ENCODE measurements around the gene COMMD7. TPM values are rescaled to one million over a fixed set of nuclear protein-coding genes. Genes with fewer than 3 reads are reported as not detected.
A peak's percentile ranks its signal among the peaks of the same experiment; 100 is the strongest.

Gene COMMD7
- total RNA-seq, 1 donor from 2014 or later = 37.7 TPM

GRCh38 chr20:32686530-32687179 lies 56.6 kb downstream of the COMMD7 start:
- Mint-ChIP-seq H3K27ac (no peak overlapping the region), H3K27me3 (no peaks in the 10 kb centered on the region), H3K9me3 (no peaks in the 10 kb centered on the region), H3K4me3 (no peak overlapping the region), H3K4me1 (peaks cover 5% of the 10 kb centered on the region), H3K36me3 (ENCODE audit: low read depth) (no peaks in the 10 kb centered on the region)
- intact Hi-C loops (cut with micrococcal nuclease) = no loop called here
- no peak for DNase-seq

DNA sequence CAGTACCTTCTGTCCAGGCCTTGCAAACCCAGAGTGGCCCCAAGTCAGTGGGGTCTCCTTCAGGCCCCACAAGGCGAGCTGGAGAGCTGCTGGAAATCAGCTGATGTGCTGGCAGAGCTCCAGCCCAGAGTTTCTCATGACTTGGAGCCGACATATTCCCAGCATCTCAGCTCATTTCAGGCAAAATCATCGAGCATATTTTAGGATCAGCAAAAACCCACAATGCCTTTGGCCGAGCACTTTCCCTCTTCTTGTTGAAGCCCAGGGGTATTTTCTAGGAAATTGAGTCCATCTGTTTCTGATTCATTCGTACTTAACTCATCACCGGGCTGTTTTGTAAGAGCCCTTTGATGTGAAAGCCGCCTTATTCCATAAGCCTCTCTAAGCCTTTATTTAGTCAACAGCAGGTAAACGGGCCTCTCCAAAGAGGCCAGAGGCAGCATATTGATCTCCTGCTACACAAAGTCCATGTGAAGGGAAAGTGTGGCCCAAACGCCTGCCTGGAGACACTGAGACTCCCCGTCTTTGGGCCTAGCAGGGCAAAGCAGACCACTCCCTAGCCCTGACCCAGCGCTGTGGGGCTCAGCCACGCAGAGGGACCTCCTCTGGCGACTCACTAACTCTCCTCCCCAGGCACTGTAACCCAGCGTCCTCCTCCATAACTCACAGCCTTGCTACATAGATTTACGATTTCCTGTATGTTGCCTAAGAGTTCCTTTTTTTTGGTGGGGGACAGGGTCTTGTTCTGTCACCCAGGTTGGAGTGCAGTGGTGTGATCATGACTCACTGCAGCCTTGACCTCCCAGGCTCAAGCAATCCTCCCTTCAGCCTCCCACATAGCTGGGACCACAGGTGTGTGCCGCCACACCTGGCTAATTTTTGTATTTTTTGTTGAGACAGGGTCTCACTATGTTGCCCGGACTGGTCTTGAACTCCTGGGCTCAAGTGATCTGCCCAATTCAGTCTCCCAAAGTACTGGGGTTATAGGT lies 57.4 kb downstream of the COMMD7 start:
- no peak for DNase-seq
- H3K4me1 Mint-ChIP-seq = peaks cover 11% of the 10 kb centered on the region
- H3K27ac Mint-ChIP-seq = no peak overlapping the region
- intact Hi-C loops (cut with micrococcal nuclease) = no loop called here
- no peaks in the 10 kb centered on the region for H3K9me3 Mint-ChIP-seq
- no peaks in the 10 kb centered on the region for H3K27me3 Mint-ChIP-seq
- H3K36me3 Mint-ChIP-seq (ENCODE audit: low read depth) = no peaks in the 10 kb centered on the region
- H3K4me3 Mint-ChIP-seq = no peak overlapping the region

- peak overlapping the region; percentile 13 for H3K27ac Mint-ChIP-seq
- intact Hi-C loops (cut with micrococcal nuclease) = no loop called here
- DNase-seq = no peak
These were observed 60.7 kb downstream of the COMMD7 start for GRCh38 chr20:32682508-32682987.

GRCh38 chr20:32681175-32682084 lies 61.8 kb downstream of the COMMD7 start:
- intact Hi-C loops (cut with micrococcal nuclease) = no loop called here
- H3K27me3 Mint-ChIP-seq = no peaks in the 10 kb centered on the region
- peak; percentile 62 for DNase-seq
- H3K36me3 Mint-ChIP-seq (ENCODE audit: low read depth) = no peaks in the 10 kb centered on the region
- H3K9me3 Mint-ChIP-seq = no peaks in the 10 kb centered on the region
- H3K4me3 Mint-ChIP-seq = no peak overlapping the region
- peaks cover 12% of the 10 kb centered on the region for H3K4me1 Mint-ChIP-seq
- H3K27ac Mint-ChIP-seq = peak overlapping the region; percentile 56

More at GRCh38 chr20:32682508-32682987, 60.7 kb downstream of the COMMD7 start:
- H3K4me1 Mint-ChIP-seq = peaks cover 12% of the 10 kb centered on the region
- no peaks in the 10 kb centered on the region for H3K9me3 Mint-ChIP-seq
- H3K27me3 Mint-ChIP-seq = no peaks in the 10 kb centered on the region
- no peaks in the 10 kb centered on the region for H3K36me3 Mint-ChIP-seq (ENCODE audit: low read depth)
- no peak overlapping the region for H3K4me3 Mint-ChIP-seq

DNA sequence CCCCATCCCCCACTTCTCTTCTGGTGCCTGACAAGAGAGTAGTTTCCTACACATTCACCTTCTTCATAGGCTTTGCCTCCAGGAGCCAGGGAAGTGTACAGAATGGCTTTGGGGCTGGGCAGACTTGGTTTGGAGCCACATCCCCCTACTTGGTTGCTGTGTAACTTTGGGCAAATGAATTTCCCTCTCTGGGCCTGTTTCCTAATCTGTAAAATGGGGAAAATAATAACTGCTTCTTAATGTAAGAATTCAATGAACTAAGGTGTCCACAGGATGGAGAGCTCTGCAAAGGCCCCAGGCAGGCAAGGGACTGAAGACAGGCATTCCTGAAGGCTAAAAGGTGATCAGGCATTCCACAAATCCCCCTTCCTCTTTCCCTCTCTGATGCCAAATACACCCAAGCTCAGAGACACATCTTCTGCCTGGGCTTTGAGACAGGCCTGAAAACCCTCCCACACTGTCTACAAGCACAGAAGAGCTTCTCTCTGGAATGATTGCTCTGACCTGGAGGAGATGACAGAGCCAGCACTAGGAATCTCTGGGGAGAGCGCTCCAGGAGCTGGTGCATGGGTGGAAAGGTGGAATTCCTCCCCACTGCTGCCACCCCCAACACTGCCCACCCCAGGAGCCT lies 62.6 kb downstream of the COMMD7 start:
- H3K27ac Mint-ChIP-seq = peak overlapping the region; percentile 56
- intact Hi-C loops (cut with micrococcal nuclease) = no loop called here
- DNase-seq = no peak
- H3K4me1 Mint-ChIP-seq = peaks cover 12% of the 10 kb centered on the region
- H3K4me3 Mint-ChIP-seq = no peak overlapping the region
- H3K36me3 Mint-ChIP-seq (ENCODE audit: low read depth) = no peaks in the 10 kb centered on the region
- no peaks in the 10 kb centered on the region for H3K9me3 Mint-ChIP-seq
- H3K27me3 Mint-ChIP-seq = no peaks in the 10 kb centered on the region

DNA sequence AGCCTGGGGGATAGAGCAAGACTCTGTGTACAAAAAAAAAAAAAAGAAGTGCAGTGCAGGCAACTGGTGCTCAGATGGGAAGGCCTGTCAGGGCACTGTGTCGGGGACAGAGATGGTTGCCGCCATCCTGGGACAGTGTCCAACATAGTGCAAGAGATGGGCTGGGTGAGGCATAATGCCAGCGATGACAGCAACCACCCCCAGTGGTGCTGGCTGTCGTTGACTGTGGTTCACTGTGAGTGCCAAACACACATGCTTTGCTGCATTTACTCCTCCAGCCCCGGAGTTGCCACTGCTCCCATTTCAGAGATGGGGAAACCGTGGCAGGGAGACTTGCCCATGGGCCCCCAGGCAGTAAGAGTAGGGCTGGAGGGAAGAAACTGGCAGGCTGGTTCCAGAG lies 64.3 kb downstream of the COMMD7 start:
- intact Hi-C loops (cut with micrococcal nuclease) = no loop called here
- no peak for DNase-seq
- no peaks in the 10 kb centered on the region for H3K27me3 Mint-ChIP-seq

DNA sequence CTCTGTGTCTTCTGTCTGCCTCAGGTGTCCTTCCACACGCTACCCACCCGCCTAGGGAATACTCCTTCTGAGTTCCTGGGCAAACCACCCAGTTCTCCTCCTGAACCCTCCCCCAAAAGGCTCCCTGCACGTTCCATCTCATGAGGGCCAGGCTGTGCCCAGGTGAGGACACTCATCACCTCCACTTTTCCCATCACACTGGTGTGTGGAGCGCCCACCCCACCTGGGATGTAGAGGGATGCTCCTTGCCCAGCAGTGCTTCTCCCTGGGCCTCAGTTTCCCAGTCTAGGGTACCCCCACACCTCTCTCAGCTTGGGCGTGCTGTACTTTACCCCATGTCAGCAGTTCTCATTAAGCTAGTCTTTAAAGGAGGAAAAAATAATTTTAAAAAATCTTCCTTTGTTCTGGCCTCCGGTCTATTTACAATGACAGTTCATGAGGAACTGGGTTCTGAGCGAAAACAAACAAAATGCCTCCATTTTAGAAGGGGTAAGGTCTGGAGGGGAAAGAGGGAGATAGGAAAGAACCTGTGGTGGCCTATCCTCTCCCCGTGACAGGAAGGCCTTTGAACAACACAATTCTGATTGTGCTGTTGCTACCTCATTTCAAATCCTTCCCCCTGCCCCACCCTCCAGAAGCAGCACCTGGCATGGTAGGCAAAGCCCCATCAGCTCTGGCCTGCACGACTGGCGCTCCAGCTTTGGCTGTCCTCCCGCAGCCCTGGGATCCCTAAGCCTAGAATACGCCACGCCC lies 67.9 kb downstream of the COMMD7 start:
- intact Hi-C loops (cut with micrococcal nuclease) = no loop called here
- no peaks in the 10 kb centered on the region for H3K9me3 Mint-ChIP-seq

More for the DNA sequence above, 64.3 kb downstream of the COMMD7 start:
- Mint-ChIP-seq H3K27ac (no peak overlapping the region), H3K9me3 (no peaks in the 10 kb centered on the region), H3K4me3 (no peak overlapping the region), H3K36me3 (ENCODE audit: low read depth) (no peaks in the 10 kb centered on the region), H3K4me1 (peaks cover 14% of the 10 kb centered on the region)

DNA sequence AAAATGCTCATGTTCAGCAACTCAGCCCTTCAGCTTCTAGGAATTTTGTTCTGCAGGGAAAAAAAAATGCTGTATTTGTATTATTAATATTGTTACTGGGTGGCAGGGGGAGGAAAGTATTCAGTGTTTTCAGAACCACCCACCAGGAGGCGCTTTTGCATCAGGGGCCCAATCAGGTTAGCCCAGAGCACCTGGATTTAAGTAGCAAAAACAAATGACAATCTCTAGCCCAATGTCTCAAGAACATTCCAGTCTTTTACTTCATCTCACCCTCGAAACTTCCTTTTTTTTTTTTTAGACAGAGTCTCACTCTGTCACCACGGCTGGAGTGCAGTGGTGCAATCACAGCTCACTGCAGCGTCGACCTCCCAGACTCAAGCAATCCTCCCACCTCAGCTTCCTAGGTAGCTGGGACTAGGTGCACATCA lies 68.9 kb downstream of the COMMD7 start:
- Mint-ChIP-seq H3K27ac (peak overlapping the region; percentile 21), H3K36me3 (ENCODE audit: low read depth) (no peaks in the 10 kb centered on the region), H3K9me3 (no peaks in the 10 kb centered on the region), H3K4me1 (peaks cover 12% of the 10 kb centered on the region), H3K4me3 (no peak overlapping the region), H3K27me3 (no peaks in the 10 kb centered on the region)
- peak; percentile 91 for DNase-seq
- intact Hi-C loops (cut with micrococcal nuclease) = loop anchor here (1.0 to 5.0 kb wide), 2 partner anchors 88 to 104 kb away; partner anchors contain the start of gene DNMT3B

More for the DNA sequence above, 67.9 kb downstream of the COMMD7 start:
- no peak overlapping the region for H3K27ac Mint-ChIP-seq
- H3K4me3 Mint-ChIP-seq = no peak overlapping the region
- H3K36me3 Mint-ChIP-seq (ENCODE audit: low read depth) = no peaks in the 10 kb centered on the region
- H3K4me1 Mint-ChIP-seq = peaks cover 12% of the 10 kb centered on the region
- no peaks in the 10 kb centered on the region for H3K27me3 Mint-ChIP-seq
- no peak for DNase-seq

DNA sequence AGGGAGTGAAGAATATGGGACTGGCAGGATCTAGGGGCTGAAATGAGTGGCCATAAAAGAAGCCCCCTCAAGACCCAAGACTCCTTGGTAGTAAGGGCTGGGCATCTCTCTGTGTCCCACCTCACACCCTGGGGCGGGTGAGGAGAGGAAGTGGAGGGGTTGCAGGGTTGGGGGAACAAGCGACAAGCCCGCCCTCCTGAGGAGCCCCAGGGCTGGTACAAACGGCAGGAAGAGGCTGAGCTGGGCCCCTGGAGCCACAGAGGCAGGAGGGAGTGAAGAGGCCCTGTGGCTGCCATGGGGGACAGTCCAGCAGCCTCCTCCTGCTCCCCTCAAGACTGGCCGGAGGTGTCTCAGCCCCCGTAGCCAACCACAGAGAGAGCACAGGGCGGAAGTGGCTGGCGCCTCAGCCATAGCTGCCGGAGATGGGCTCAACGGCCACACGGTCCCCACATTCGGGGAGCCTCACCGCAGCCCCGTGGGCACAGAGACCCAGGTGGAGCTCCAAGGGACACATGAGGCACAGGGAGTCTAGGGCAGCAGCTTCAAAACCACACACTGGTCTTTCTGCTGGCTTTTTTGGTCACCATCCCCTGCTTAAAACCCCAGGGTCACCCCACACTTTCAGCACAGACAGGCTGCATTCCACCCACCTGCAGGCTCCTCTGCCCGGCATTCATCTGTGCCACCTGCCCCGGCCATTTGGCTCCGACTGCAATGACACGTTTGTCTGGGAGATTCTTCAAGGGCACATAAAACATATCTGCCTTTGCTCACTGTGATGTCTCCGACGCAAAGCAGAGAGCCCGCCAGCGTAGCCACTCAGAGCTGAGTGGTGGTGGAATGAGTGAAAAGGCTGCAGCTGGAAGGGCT lies 70.0 kb downstream of the COMMD7 start:
- no peaks in the 10 kb centered on the region for H3K9me3 Mint-ChIP-seq
- H3K4me1 Mint-ChIP-seq = peaks cover 12% of the 10 kb centered on the region
- H3K27me3 Mint-ChIP-seq = no peaks in the 10 kb centered on the region
- intact Hi-C loops (cut with micrococcal nuclease) = loop anchor here (5.0 kb wide), 1 partner anchor 89 kb away; the partner anchor contains the start of gene DNMT3B
- no peaks in the 10 kb centered on the region for H3K36me3 Mint-ChIP-seq (ENCODE audit: low read depth)
- DNase-seq = peak; percentile 69
- H3K4me3 Mint-ChIP-seq = peak overlapping the region; percentile 26
- H3K27ac Mint-ChIP-seq = peak overlapping the region; percentile 76

GRCh38 chr20:32672394-32672981 lies 70.8 kb downstream of the COMMD7 start:
- H3K27ac Mint-ChIP-seq = peak overlapping the region; percentile 76
- peak overlapping the region; percentile 26 for H3K4me3 Mint-ChIP-seq

DNA sequence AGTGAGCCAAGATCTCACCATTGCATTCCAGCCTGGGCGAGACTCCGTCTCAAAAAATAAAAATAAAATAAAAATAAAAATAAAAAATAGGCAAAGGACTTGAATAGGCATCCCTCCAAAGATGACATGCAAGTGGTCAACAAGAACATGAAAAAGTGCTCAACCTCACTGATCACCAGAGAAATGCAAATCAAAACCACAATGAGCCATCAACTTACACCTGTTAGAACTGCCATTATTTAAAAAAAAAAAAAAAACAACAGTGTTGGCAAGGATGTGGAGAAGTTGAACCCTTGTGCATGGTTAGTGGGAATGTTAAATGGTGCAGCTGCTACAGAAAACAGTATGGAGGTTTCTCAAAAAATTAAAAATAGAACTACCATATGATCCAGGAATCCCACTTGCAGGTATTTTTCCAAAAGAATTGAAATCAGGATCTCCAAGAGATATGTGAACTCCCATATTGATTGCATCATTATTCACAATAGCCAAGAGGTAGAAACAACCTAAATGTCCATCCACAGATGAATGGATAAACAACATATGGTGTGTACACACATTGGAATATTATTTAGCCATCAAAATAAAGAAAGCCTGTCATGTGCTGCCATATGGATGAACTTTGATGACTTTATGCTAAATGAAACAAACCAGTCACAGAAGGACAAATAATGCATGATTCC lies 72.4 kb downstream of the COMMD7 start:
- no peak for DNase-seq
- Mint-ChIP-seq H3K4me1 (peaks cover 12% of the 10 kb centered on the region), H3K27ac (no peak overlapping the region), H3K4me3 (no peak overlapping the region), H3K9me3 (no peaks in the 10 kb centered on the region), H3K36me3 (ENCODE audit: low read depth) (no peaks in the 10 kb centered on the region), H3K27me3 (no peaks in the 10 kb centered on the region)
- intact Hi-C loops (cut with micrococcal nuclease) = loop anchor here (5.0 kb wide), 1 partner anchor 91 kb away; the partner anchor contains the start of gene DNMT3B

More at GRCh38 chr20:32672394-32672981, 70.8 kb downstream of the COMMD7 start:
- no peaks in the 10 kb centered on the region for H3K9me3 Mint-ChIP-seq
- no peak for DNase-seq
- peaks cover 12% of the 10 kb centered on the region for H3K4me1 Mint-ChIP-seq
- intact Hi-C loops (cut with micrococcal nuclease) = loop anchor here (5.0 kb wide), 1 partner anchor 90 kb away; the partner anchor contains the start of gene DNMT3B
- H3K36me3 Mint-ChIP-seq (ENCODE audit: low read depth) = no peaks in the 10 kb centered on the region
- no peaks in the 10 kb centered on the region for H3K27me3 Mint-ChIP-seq
